CD14-positive monocyte (primary cell): ENCODE measurements around the gene MMRN2. TPM values are rescaled to one million over a fixed set of nuclear protein-coding genes. Genes with fewer than 3 reads are reported as not detected.

ENCODE experiments used
- DNase-seq, 3 donors: peaks; one replicate each; pipeline ENCODE4 v3.0.0-alpha.2; 2011 to 2022
- H2AFZ ChIP-seq: 2 replicates; pipeline ENCODE4 v1.6.0; 2012; ENCODE audit warnings: mild to moderate bottlenecking, low read depth, low read length, inconsistent platforms; ENCODE audit not compliant: insufficient read depth, poor library complexity, severe bottlenecking
- H3K27ac ChIP-seq, 2 donors: 1 replicate in 1 of 2; 2 replicates in 1 of 2; pipeline ENCODE4 v1.5.1; 2012 to 2013; ENCODE audit warnings: low read length in 2 of 2, control low read depth in 1 of 2, inconsistent platforms in 1 of 2, low read depth in 1 of 2, mild to moderate bottlenecking in 1 of 2
- H3K27me3 ChIP-seq, 2 donors: one replicate each; pipeline versions ENCODE4 v1.6.0 to v1.6.1; 2011 to 2013; ENCODE audit warnings: low read length in 2 of 2; ENCODE audit not compliant: control insufficient read depth in 2 of 2, insufficient read depth in 2 of 2
- H3K36me3 ChIP-seq, 2 donors: replicated peaks in 1 of 2; 1 replicate in 1 of 2; 2 replicates in 1 of 2; pipeline versions ENCODE4 v1.5.1 to v1.6.1; 2012 to 2013; ENCODE audit warnings: low read length in 2 of 2, control low read depth in 1 of 2, inconsistent platforms in 1 of 2, mild to moderate bottlenecking in 1 of 2; ENCODE audit not compliant: insufficient read depth in 2 of 2, control insufficient read depth in 1 of 2
- H3K4me1 ChIP-seq, 2 donors: 1 replicate in 1 of 2; 2 replicates in 1 of 2; pipeline versions ENCODE4 v1.5.1 to v1.6.1; 2012 to 2013; ENCODE audit warnings: low read length in 2 of 2, control low read depth in 1 of 2, inconsistent platforms in 1 of 2, mild to moderate bottlenecking in 1 of 2, moderate library complexity in 1 of 2; ENCODE audit not compliant: insufficient read depth in 2 of 2, control insufficient read depth in 1 of 2
- H3K4me2 ChIP-seq: replicated peaks from 2 replicates; pipeline ENCODE3; 2012; ENCODE audit warnings: low read length, moderate library complexity, mild to moderate bottlenecking; ENCODE audit not compliant: poor library complexity, severe bottlenecking; ENCODE audit errors: extremely low read depth
- H3K4me3 ChIP-seq, 3 experiments: fragments of 200-600 bp in 1 of 3; sonication (generic) in 1 of 3; replicated peaks in 1 of 3; 1 replicate in 2 of 3; 2 replicates in 1 of 3; pipeline ENCODE4 v1.5.1; 2011 to 2013; ENCODE audit warnings: low read length in 3 of 3, mild to moderate bottlenecking in 3 of 3, control low read depth in 2 of 3, low read depth in 2 of 3, inconsistent platforms in 1 of 3, moderate library complexity in 1 of 3
- H3K79me2 ChIP-seq: 2 replicates; pipeline ENCODE4 v1.6.0; 2012; ENCODE audit warnings: mild to moderate bottlenecking, control low read depth, inconsistent platforms, low read length, moderate library complexity; ENCODE audit not compliant: insufficient read depth
- H3K9ac ChIP-seq: 2 replicates; pipeline ENCODE4 v1.6.0; 2017; ENCODE audit warnings: low read length, mild to moderate bottlenecking; ENCODE audit not compliant: insufficient read depth, poor library complexity, severe bottlenecking
- H3K9me3 ChIP-seq, 2 donors: replicated peaks in 1 of 2; 1 replicate in 1 of 2; 2 replicates in 1 of 2; pipeline versions ENCODE4 v1.5.1 to v1.6.1; 2012 to 2013; ENCODE audit warnings: low read length in 2 of 2, control low read depth in 1 of 2; ENCODE audit not compliant: control insufficient read depth in 1 of 2, insufficient read depth in 1 of 2
- H4K20me1 ChIP-seq: 2 replicates; pipeline ENCODE4 v1.6.0; 2012; ENCODE audit warnings: mild to moderate bottlenecking, low read length, control low read depth, moderate library complexity; ENCODE audit not compliant: insufficient read depth
- H3K27ac Mint-ChIP-seq, 7 donors: one replicate each; pipeline ENCODE4 v1.8.0; 2020; ENCODE audit warnings: mild to moderate bottlenecking in 7 of 7, mixed read lengths in 7 of 7, moderate library complexity in 6 of 7, inconsistent platforms in 2 of 7
- H3K27me3 Mint-ChIP-seq, 3 donors: one replicate each; pipeline ENCODE4 v1.8.0; 2021 to 2022; ENCODE audit warnings: low read depth in 3 of 3, mild to moderate bottlenecking in 3 of 3, mixed read lengths in 3 of 3, moderate library complexity in 3 of 3, inconsistent platforms in 1 of 3
- H3K36me3 Mint-ChIP-seq, 2 donors: one replicate each; pipeline ENCODE4 v1.8.0; 2020; ENCODE audit warnings: mixed read lengths in 2 of 2, inconsistent platforms in 1 of 2, mild to moderate bottlenecking in 1 of 2
- H3K4me1 Mint-ChIP-seq: one replicate; pipeline ENCODE4 v1.8.0; 2020; ENCODE audit warnings: mild to moderate bottlenecking, mixed read lengths
- H3K4me3 Mint-ChIP-seq, 2 donors: one replicate each; pipeline ENCODE4 v1.8.0; 2020; ENCODE audit warnings: mild to moderate bottlenecking in 2 of 2, mixed read lengths in 2 of 2, moderate library complexity in 1 of 2
- H3K9me3 Mint-ChIP-seq, 7 donors: one replicate each; pipeline ENCODE4 v1.8.0; 2020 to 2022; ENCODE audit warnings: mixed read lengths in 7 of 7, mild to moderate bottlenecking in 6 of 7, moderate library complexity in 6 of 7, inconsistent platforms in 2 of 7
- CTCF ChIP-seq: fragments of 200-600 bp; IDR thresholded peaks from one replicate; pipeline ENCODE4 v1.8.0; 2022; ENCODE audit warnings: antibody characterized with exemption, mild to moderate bottlenecking
- WGBS: methylation state at CpG from one replicate; pipeline ENCODE4 v1.1.5; 2013; ENCODE audit warnings: missing lambda C conversion rate; ENCODE audit not compliant: insufficient coverage; 5-methylcytosine and 5-hydroxymethylcytosine counted together
- intact Hi-C, 2 donors: fragments of 100-400 bp; cut with micrococcal nuclease; formaldehyde crosslinking; loops; one replicate each; pipeline versions ENCODE4 v1.15.0 to v1.15.1; 2023
- polyA plus RNA-seq, 3 donors: library from polyadenylated mRNA; depleted of rRNA in 1 of 3; unstranded in 2 of 3; stranded (reverse) in 1 of 3; fragments of 300-500 nt in 2 of 3; fragments of >200 nt in 1 of 3; fragmentation: Illumina TruSeq in 2 of 3; gene quantifications; 1 replicate in 2 of 3; 2 replicates in 1 of 3; pipeline ENCODE4 v1.2.3, GENCODE V29; 2012 to 2021

The MMRN2 gene
- polyA plus RNA-seq, 3 donors: 0.07 to 1.8 TPM; not detected in 1

- Mint-ChIP-seq H3K4me1 (no peaks in the 10 kb centered on the region), H3K9me3 (peaks cover 0 to 2% (median 2%) of the 10 kb centered on the region in 7 donors), H3K27me3 (peaks cover 3 to 5% (median 5%) of the 10 kb centered on the region in 3 donors), H3K4me3 (no peak overlapping the region), H3K27ac (no peak overlapping the region), H3K36me3 (no peaks in the 10 kb centered on the region)
- H3K4me2 ChIP-seq: no peak overlapping the region
- H2AFZ ChIP-seq: no peak overlapping the region
- H3K36me3 ChIP-seq: no peaks in the 10 kb centered on the region
- H3K9ac ChIP-seq: no peak overlapping the region
- no peak for TF ChIP-seq CTCF
- H3K27ac ChIP-seq: no peak overlapping the region
- DNase-seq: no peak
- H3K79me2 ChIP-seq: no peaks in the 10 kb centered on the region
- peaks cover 0 to 3% of the 10 kb centered on the region in 2 donors for H3K27me3 ChIP-seq
- intact Hi-C loops: no loop called here
- H4K20me1 ChIP-seq: no peaks in the 10 kb centered on the region
- H3K9me3 ChIP-seq: no peaks in the 10 kb centered on the region
- no peak overlapping the region for H3K4me3 ChIP-seq
- 84% methylated on average over 2 of the region's 2 CpGs for WGBS
- H3K4me1 ChIP-seq: peaks cover 4 to 6% of the 10 kb centered on the region in 2 donors
Measured at GRCh38 chr10:86938260-86938659, 19.2 kb downstream of the MMRN2 start.

GRCh38 chr10:86937502-86938154 is 19.8 kb downstream of the MMRN2 start:
- peaks cover 0 to 2% (median 0%) of the 10 kb centered on the region in 7 donors for H3K9me3 Mint-ChIP-seq
- TF ChIP-seq CTCF: no peak
- Histone ChIP-seq H3K9me3 (no peaks in the 10 kb centered on the region), H3K9ac (no peak overlapping the region), H3K4me3 (no peak overlapping the region), H4K20me1 (no peaks in the 10 kb centered on the region), H3K4me1 (peaks cover 4 to 6% of the 10 kb centered on the region in 2 donors), H3K79me2 (no peaks in the 10 kb centered on the region), H3K27me3 (peaks cover 0 to 3% of the 10 kb centered on the region in 2 donors), H3K36me3 (no peaks in the 10 kb centered on the region), H3K27ac (no peak overlapping the region), H3K4me2 (no peak overlapping the region), H2AFZ (no peak overlapping the region)
- no peak overlapping the region for H3K4me3 Mint-ChIP-seq
- no CpG with 5 or more reads among the region's 6 CpGs for WGBS
- intact Hi-C loops: no loop called here
- peaks cover 3 to 5% (median 5%) of the 10 kb centered on the region in 3 donors for H3K27me3 Mint-ChIP-seq
- H3K4me1 Mint-ChIP-seq: no peaks in the 10 kb centered on the region
- H3K36me3 Mint-ChIP-seq: no peaks in the 10 kb centered on the region
- H3K27ac Mint-ChIP-seq: no peak overlapping the region
- DNase-seq: no peak
